NCI-H748 (cell line): ENCODE measurements around the gene SKOR2.
A peak's percentile ranks its signal among the peaks of the same experiment; 100 is the strongest.
"Not testable (repeated sequence)": the region's sequence is repeated elsewhere in the genome, so short reads cannot be mapped to it uniquely, and the experiment has no call there.

Experiments
- DNase-seq: peaks from one replicate; lab custom pipeline; 2025; ENCODE audit not compliant: unreplicated experiment; lab: John Stamatoyannopoulos, UW

SKOR2 gene

DNA sequence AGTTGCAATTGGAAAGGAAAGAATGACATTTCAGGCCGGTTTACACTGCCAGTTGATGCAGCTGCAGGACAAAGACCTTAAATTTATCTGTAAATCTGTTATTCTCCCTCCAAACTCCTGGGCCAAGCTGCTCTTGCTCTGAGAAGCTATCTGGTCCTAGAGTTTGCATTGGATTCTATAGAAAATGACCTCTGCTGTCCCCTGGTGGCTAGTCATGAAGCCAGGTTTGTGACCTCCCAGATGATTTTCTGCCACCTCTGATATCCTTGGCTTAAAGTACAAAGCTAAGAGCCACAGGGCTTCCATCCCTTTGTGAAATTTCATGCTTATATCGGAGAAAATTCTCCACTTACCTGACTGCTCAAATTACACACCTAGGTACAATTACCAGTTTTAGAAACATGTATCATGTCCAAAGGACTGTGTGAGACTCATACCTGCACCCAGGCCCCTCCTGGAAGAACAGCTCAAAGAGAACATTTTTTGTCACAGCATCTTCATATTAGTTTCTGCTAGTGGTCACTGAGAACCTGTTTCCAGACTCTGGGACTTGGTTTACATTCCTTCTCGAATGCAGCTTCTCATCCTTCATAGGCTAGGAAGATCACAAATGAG, 46.4 kb downstream of the SKOR2 start:
- DNase-seq: peak; percentile 50

DNA sequence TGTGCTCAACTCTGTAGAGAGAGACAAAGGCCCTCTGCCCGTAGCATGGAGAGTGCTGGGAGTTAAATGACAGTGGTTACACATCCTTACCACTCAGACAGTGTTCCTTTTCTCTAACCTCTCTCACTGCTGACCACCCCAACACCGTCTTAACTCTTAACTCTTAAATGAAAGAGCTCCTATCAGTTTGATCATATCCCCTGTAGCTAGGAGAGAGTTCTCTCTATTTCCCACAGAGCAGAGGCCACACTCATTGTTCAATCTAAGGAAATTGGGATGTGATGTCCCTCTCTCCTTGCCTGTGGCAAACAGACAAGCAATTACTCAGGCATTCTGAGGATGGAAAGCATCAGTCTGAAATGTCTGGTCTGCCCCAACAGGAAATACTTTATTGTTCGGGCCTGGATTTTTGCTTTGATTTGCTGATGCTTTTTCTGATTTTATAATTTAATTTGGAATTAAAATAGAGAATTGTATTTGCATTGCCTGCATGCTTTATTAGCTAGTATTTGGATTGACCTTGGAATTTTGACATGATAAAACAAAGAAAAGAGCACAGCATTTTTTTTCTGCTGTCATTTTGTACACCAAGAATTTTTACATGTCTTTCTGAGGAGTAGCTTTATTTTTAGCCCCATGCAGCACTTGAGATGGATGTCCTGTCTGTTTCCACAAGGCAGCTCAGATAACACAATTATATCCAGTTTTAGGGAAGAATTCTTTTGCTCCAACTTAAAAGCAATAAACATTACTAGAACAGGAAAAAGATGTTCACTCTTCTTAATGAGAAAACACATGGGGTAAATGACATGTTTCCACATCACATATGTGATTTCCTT, 47.6 kb downstream of the SKOR2 start:
- DNase-seq: no peak

DNA sequence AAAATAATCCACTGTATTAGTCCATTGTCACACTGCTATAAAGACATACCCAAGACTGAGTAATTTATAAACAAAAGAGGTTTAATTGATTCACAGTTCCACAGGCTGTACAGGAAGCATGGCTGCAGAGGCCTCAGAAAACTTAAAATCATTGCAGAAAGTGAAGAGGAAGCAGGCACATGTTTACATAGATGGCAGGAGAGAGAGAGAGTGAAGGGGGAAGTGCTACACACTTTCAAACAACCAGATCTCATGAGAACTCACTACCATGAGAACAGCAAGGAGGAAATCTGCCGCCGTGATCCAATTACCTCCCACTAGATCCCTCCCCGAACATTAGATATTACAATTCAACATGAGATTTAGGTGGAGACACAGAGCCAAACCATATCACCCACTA, 55.5 kb downstream of the SKOR2 start:
- not testable (repeated sequence) for DNase-seq

DNA sequence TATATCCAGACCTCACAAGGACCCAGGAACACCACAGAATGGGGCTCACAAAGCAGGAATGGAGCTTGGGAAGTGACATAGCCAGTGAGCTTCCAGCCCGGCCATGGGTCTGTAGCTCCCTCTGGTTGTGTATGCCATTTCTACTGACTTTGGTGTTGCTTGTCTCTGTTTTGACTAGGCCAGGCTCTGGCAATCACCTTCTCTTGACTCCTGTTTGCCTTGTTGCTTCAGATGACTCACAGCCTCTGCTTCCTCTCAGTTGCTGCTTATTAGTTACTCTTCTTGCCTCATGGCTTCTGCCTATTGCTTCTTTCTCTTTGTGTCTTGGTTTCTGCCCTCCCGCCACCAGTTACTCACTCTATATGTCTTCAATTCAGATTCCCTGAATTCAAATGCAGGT, 59.5 kb downstream of the SKOR2 start:
- DNase-seq: no peak

DNA sequence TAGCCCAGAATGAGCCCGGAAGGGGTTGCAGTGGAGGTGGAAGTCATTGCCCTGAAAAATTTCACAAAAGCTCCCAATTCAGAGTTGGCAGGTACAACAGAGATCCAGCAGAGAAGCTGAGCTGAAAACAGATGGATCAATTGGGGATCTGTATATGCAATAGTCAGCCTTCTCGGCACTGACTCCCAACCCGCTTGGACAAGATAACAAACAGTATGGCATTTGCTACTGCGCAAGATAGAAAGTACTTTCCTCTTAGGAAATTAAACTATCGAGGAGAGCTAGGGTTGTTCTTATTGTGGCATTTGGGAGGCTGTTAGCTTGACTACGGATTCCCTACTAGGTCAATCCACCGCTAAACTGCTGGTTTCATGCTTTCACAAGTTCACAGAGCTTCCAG, 63.7 kb downstream of the SKOR2 start:
- no peak for DNase-seq

DNA sequence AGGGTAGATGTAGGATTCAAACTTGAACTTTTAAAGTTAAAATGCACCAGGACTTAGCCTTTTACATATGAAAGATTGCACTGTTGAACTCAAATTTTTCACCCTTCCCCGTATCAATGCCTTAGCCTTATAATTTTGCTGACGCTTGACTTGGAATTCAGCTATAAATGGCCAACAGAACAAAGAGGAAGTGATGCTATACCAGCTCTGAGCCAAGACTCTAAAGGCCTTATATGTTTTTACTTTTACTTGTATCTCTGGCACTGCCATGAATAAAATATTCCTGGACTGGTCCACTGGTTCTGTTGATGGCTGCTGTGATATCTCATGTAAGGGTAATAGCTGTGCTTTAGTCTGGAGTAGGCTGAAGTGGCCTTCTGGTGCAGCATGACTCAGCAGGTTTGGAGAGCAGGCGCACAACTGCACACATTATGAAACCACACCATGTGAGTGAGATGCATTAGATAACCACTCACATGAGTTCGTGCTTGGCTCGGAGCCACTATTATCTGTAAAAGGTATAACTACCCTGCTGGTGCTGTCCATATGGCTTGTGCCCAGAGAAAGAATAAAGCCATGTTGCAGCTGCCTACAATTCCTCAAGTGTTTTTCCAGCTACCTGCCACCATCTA, 66.9 kb downstream of the SKOR2 start:
- DNase-seq: peak; percentile 44

DNA sequence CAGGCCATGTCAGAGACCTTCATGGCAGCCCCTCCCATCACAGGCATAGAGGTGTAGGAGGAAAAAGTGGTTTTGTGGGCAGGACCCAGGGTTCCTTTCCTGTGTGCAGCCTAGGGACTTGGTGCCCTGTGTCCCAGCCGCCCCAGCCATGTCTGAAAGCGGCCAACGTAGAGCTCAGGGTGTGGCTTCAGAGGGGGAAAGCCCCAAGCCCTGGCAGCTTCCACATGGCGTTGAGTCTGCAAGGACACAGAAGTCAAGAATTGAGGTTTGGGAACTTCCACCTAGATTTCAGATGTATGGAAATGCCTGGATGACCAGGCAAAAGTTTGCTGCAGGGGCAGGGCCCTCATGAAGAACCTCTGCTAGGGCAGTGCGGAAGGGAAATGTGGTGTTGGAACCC, 69.3 kb downstream of the SKOR2 start:
- not testable (repeated sequence) for DNase-seq

DNA sequence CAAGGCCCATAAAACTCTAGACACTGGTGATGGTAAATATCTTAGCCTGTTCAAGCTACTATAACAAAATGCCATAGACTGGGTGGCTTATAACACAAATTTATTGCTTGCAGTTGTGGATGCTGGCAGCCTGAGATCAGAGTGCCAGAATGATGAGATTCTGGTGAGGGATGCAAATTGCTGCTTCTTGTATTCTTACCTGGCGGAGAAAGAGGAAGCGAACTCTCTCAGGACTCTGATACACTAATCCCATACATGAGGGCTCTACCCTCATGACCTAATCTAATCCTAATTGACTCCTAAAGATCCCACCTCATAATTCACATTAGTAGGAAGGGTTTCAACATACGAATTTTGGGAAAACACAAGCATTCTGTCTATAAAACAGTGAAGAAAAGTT, 70.7 kb downstream of the SKOR2 start:
- DNase-seq: no peak

DNA sequence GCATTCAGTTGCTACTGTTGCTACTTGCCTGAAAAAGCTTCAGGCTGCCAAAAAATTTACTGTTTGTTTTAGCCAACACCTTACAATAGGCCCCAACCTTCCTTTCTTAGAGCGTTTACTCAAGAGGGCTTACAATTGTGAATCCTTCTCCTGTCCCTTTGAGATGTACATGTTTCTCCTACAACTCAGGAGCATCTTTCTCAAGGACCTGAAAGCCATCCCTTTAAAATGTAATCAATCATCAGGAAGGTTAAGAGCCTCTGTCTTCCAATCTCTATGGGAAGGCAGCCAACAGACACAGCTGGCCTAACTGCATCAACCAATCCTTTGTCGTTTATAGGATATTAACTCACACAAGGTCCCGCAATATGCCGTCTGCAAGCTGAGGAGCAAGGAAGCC, 71.9 kb downstream of the SKOR2 start:
- peak; percentile 28 for DNase-seq

DNA sequence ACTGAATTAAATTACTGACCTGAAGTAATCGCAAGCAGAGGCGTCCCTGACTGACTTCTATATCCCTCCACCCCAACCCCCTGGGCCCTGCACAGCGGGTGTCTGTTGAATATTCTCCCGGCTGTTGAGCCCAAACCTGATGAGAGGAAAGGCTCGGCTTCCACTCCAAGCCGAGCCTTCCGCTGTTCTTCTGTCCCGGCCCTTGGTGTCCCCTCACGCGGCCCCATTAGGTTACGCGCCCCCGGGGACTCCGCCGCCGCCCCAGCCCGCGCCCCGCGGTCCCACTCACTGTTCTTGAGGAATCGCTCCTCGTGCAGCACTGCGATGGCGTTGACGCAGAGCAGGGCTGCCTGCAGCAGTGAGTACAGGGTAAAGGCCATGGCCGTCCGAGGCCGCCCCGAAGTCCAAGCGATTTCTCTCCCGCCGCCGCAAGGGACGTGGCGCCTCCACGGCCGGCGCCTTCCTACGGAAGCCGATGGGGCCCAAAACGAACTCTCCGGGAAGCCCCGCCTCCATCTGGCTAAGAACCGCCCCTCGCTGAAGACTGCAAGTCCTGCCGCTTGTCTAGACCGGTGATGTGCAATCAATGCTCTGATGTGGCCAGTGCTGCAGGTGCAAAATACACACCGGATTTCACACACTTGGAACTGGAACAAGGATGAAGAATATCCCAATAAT, 75.4 kb downstream of the SKOR2 start, which contains the start of gene IER3IP1:
IER3IP1 (minus strand) TSS at position 467 of the 678 bp plus-strand sequence; CDS start at position 380, 87 bp downstream.
- DNase-seq: peak; percentile 95

DNA sequence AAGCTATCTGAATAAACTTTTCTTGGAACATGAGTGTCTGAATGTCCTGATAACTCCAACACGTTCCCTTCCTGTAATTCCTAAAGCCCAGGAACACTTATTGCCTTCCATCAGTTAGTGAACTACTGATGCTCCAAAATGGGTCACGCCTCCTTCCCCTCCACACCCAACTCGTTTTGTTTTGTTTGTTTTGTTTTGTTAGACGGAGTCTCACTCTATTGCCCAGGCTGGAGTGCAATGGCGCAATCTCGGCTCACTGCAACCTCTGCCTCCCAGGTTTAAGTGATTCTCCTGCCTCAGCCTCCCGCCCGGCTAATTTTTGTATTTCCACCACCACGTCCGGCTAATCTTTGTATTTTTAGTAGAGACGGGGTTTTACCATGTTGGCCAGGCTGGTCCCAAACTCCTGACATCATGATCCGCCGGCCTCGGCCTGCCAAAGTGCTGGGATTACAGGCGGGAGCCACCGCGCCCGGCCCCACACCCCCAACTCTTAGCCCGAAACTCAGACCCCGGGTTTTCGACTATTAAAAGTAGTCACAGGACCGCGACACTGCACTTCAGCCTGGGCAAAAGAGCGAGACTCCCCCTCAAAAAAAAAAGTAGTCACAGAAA, 76.1 kb downstream of the SKOR2 start:
- peak; percentile 48 for DNase-seq

DNA sequence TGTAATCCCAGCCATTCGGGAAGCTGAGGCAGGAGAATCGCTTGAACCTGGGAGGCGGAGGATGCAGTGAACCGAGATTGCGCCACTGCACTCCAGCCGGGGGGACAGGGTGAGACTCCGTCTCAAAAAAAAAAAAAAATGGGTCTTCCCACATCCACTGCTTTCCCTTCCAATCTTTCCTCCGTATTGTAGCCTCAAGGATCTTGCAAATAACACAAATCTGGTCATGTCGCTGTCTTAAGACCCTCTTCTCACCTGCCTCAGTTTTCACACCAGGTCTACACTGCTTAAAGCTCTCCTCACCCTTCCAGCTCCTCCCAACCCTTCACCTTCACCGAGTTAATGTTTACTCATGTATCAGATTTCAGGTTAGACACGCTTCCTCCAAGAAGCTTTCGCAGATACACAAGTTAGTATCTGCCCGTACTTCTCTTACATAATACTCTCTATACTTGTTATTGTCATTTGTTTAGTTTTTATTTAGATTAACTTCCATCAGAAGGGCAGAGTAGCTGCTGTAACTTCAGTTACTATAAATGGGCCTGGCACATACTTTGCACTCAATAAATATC, 76.8 kb downstream of the SKOR2 start:
- DNase-seq: peak; percentile 45

DNA sequence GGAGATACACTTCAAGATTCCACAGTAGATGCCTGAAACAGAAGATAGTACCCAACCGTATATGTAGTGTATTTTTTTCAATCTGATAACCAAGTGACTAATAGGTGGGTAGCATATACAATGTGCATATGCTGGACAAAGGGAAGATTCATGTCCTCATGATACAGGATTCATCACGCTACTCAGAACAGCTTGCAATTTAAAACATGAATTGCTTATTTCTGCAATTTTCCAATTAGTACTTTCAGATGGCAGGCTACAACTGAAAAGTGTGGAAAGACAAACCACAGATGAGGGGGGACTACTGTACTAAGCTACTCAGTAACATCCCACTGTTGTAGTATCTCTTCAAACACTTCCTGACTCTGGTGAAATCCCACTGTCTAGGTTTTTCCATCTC, 79.0 kb downstream of the SKOR2 start:
- DNase-seq: no peak

DNA sequence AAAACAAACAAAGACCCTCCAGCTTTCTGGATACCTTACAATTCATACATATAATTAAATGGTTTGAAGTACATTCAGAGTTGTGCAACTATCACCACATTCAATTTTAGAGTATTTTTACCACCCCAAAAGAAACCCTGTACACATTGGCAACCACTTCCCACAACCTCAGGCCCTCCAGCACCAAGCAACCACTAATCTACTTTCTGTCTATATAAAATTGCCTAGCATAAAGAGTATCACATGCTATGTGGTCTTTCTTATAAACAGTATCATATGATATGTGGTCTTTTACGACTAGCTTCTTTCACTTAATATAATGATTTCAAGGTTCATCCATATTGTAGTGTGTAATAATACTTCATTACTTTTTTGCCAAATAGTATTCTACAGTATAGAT, 82.5 kb downstream of the SKOR2 start:
- DNase-seq: no peak

DNA sequence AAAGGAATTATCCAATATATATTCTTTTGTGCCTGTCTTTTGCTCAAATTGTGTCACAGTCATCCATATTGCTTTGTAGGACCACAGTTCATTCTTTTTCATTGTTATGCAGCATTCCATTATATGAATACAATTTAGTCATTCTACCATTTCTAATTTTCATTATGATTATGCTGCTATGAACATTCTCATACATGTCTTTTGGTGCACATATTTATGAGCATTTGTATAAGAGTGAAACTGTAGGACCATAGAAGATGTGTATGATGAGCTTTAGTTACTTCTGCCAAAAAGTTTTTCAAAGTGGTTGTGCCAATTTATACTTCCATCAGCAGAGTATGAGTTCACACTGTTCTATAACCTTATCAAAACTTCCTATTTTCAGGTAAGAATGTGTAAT, 83.0 kb downstream of the SKOR2 start:
- no peak for DNase-seq

DNA sequence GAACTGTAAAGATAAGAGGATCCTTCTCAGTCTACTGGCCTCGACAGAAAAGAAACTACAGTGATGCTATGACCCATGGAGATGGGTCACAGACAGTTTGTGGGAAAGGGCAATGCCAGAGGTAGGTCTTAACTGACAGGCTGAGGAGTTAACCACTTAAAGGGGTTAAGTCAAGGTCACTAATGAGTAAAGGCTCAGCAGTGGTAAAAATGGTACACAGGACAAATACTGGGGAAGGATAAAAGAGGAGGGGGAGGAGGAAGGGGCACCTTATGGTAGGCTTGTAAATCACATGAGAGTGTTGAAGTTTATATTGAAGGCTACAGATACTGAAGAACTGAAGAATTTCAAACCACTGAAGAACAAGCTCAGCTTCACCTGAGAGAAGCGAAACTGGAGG, 85.2 kb downstream of the SKOR2 start:
- no peak for DNase-seq

DNA sequence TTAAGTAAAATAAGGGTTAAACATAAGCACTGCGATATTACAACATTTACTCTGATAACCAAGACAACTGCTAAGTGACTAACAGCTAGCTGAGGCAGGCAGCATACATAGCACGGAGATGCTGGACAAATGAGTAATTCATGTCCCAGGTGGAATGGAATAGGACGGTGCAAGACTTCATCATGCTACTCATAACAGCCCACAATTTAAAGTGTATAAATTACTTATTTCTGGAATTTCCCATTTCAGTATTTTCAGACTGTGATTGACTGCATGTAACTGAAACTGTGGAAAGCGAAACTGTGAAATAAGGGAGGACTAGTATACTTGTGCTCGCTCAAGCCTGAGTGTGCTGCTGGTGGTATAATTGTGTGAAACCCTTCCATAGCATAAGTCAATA, 88.2 kb downstream of the SKOR2 start:
- no peak for DNase-seq

DNA sequence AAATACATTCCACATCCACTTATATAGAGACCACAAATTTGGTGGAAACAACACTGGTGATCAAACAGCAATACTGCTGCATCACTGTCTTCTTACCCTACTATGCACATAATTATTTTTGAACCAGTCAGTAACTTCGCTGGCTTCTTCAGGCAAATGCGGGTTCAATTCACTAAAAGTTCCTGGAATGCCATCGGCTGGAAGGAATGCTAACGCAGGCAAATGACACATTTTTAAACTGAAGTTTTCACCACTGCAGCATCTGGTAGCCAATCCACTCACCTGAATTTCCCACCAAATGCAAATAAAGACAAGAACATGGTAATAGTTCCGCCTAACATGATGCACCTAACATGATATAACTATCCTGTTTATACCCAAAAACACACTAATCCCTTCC, 91.2 kb downstream of the SKOR2 start:
- no peak for DNase-seq

DNA sequence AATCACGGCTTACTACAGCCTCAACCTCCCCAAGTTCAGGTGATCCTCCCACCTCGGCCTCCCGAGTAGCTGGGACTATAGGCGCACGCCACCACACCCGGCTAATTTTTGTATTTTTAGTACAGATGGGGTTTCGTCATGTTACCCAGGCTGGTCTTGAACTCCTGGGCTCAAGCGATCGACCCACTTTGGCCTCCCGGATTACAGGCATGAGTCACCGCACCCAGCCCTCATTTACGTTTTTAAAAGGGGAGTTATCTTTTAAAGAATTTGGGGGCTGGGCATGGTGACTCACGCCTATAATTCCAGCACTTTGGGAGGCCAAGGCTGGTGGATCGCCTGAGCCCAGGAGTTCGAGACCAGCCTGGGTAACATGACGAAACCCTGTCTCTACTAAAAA, 93.1 kb downstream of the SKOR2 start:
- DNase-seq: not testable (repeated sequence)
